HS-27A (cell line): ENCODE measurements around the gene AUTS2.

Source experiments
- DNase-seq: peaks from one replicate; pipeline ENCODE4 v3.0.0-alpha.2; 2012; ENCODE audit warnings: low read depth, missing footprints

AUTS2 gene

GRCh38 chr7:69598081-69598486 is at the start of gene AUTS2:
AUTS2 (plus strand) TSS chr7:69598475; CDS start chr7:69599654, 1,179 bp downstream.
- DNase-seq, result no peak

GRCh38 chr7:69550991-69551390 is 47.3 kb upstream of the AUTS2 start:
- no peak for DNase-seq

- no peak for DNase-seq
Observed at GRCh38 chr7:69553190-69553589, 45.1 kb upstream of the AUTS2 start.

- DNase-seq, result no peak
Observed at GRCh38 chr7:69561266-69561960, 36.9 kb upstream of the AUTS2 start.

- no peak for DNase-seq
Observed at GRCh38 chr7:69564454-69565417, 33.5 kb upstream of the AUTS2 start.

- no peak for DNase-seq
Observed at GRCh38 chr7:69567800-69568199, 30.5 kb upstream of the AUTS2 start.

GRCh38 chr7:69568266-69568665 is 30.0 kb upstream of the AUTS2 start:
- DNase-seq, result no peak

GRCh38 chr7:69575651-69576050 is 22.6 kb upstream of the AUTS2 start:
- DNase-seq, result no peak

GRCh38 chr7:69577221-69577620 is 21.1 kb upstream of the AUTS2 start:
- no peak for DNase-seq

- DNase-seq, result no peak
Observed at GRCh38 chr7:69585169-69585568, 13.1 kb upstream of the AUTS2 start.

GRCh38 chr7:69586321-69586720 is 12.0 kb upstream of the AUTS2 start:
- DNase-seq, result no peak

- DNase-seq, result no peak
Observed at GRCh38 chr7:69588773-69589172, 9.5 kb upstream of the AUTS2 start.

GRCh38 chr7:69591805-69592204 is 6.5 kb upstream of the AUTS2 start:
- no peak for DNase-seq

GRCh38 chr7:69593511-69593910 is 4.8 kb upstream of the AUTS2 start:
- DNase-seq, result no peak

- no peak for DNase-seq
Observed at GRCh38 chr7:69595415-69595814, 2.9 kb upstream of the AUTS2 start.

GRCh38 chr7:69596056-69596455 is 2.2 kb upstream of the AUTS2 start:
- no peak for DNase-seq

GRCh38 chr7:69596723-69597277 is 1.5 kb upstream of the AUTS2 start:
- DNase-seq, result no peak

- no peak for DNase-seq
Observed at GRCh38 chr7:69597278-69598076, 798 bp upstream of the AUTS2 start.

- no peak for DNase-seq
Observed at GRCh38 chr7:69598487-69599285, 411 bp downstream of the AUTS2 start.

- no peak for DNase-seq
Observed at GRCh38 chr7:69599286-69599954, 1.1 kb downstream of the AUTS2 start.
